ENCODE measurements around the gene ZPLD1. TPM values are rescaled to one million over a fixed set of nuclear protein-coding genes. Genes with fewer than 3 reads are reported as not detected.

Gene ZPLD1
- total RNA-seq, 2 experiments from 2014 or later, result not detected

- Mint-ChIP-seq H3K27ac (no peak overlapping the region), H3K4me1 (no peaks in the 10 kb centered on the region), H3K4me3 (no peak overlapping the region), H3K9me3 (no peaks in the 10 kb centered on the region), H3K27me3 (peaks cover 3% of the 10 kb centered on the region), H3K36me3 (ENCODE audit: low read depth) (no peaks in the 10 kb centered on the region)
- no peak for DNase-seq
- CTCF ChIA-PET, result no interaction called here
- POLR2A ChIA-PET, result no interaction called here
These were observed 39.4 kb downstream of the ZPLD1 start for GRCh38 chr3:102474207-102474606.

GRCh38 chr3:102476198-102476597 lies 41.4 kb downstream of the ZPLD1 start:
- CTCF ChIA-PET, result interaction anchor here (1.3 kb wide), 1 partner anchor 247 kb away, joined by 4 read pairs; no protein-coding TSS in a partner anchor
- DNase-seq, result no peak
- H3K4me1 Mint-ChIP-seq, result no peaks in the 10 kb centered on the region
- H3K4me3 Mint-ChIP-seq, result no peak overlapping the region
- peaks cover 4% of the 10 kb centered on the region for H3K27me3 Mint-ChIP-seq
- H3K36me3 Mint-ChIP-seq (ENCODE audit: low read depth), result no peaks in the 10 kb centered on the region
- POLR2A ChIA-PET, result no interaction called here
- no peak overlapping the region for H3K27ac Mint-ChIP-seq
- no peaks in the 10 kb centered on the region for H3K9me3 Mint-ChIP-seq

GRCh38 chr3:102478160-102478559 lies 43.3 kb downstream of the ZPLD1 start:
- peaks cover 4% of the 10 kb centered on the region for H3K27me3 Mint-ChIP-seq

GRCh38 chr3:102480139-102480538 lies 45.3 kb downstream of the ZPLD1 start:
- H3K4me3 Mint-ChIP-seq, result no peak overlapping the region
- no peaks in the 10 kb centered on the region for H3K9me3 Mint-ChIP-seq
- H3K4me1 Mint-ChIP-seq, result no peaks in the 10 kb centered on the region
- no peaks in the 10 kb centered on the region for H3K36me3 Mint-ChIP-seq (ENCODE audit: low read depth)
- ChIA-PET CTCF (no interaction called here), POLR2A (no interaction called here)
- no peak overlapping the region for H3K27ac Mint-ChIP-seq
- no peak for DNase-seq
- H3K27me3 Mint-ChIP-seq, result peaks cover 4% of the 10 kb centered on the region

More at GRCh38 chr3:102478160-102478559, 43.3 kb downstream of the ZPLD1 start:
- DNase-seq, result no peak
- Mint-ChIP-seq H3K4me3 (no peak overlapping the region), H3K27ac (no peak overlapping the region), H3K4me1 (no peaks in the 10 kb centered on the region), H3K9me3 (no peaks in the 10 kb centered on the region), H3K36me3 (ENCODE audit: low read depth) (no peaks in the 10 kb centered on the region)
- POLR2A ChIA-PET, result no interaction called here
- CTCF ChIA-PET, result no interaction called here

GRCh38 chr3:102481050-102481449 lies 46.2 kb downstream of the ZPLD1 start:
- Mint-ChIP-seq H3K4me3 (no peak overlapping the region), H3K36me3 (ENCODE audit: low read depth) (no peaks in the 10 kb centered on the region), H3K9me3 (no peaks in the 10 kb centered on the region), H3K27me3 (peaks cover 4% of the 10 kb centered on the region), H3K4me1 (no peaks in the 10 kb centered on the region), H3K27ac (no peak overlapping the region)
- DNase-seq, result no peak
- ChIA-PET CTCF (no interaction called here), POLR2A (no interaction called here)

- no peaks in the 10 kb centered on the region for H3K9me3 Mint-ChIP-seq
- H3K4me1 Mint-ChIP-seq, result no peaks in the 10 kb centered on the region
- H3K4me3 Mint-ChIP-seq, result no peak overlapping the region
- CTCF ChIA-PET, result no interaction called here
- peaks cover 1% of the 10 kb centered on the region for H3K27me3 Mint-ChIP-seq
- H3K27ac Mint-ChIP-seq, result no peak overlapping the region
- no peaks in the 10 kb centered on the region for H3K36me3 Mint-ChIP-seq (ENCODE audit: low read depth)
- no peak for DNase-seq
- POLR2A ChIA-PET, result no interaction called here
These were observed 48.7 kb downstream of the ZPLD1 start for GRCh38 chr3:102483556-102483955.

- no peak for DNase-seq
- Mint-ChIP-seq H3K27ac (no peak overlapping the region), H3K4me3 (no peak overlapping the region), H3K4me1 (no peaks in the 10 kb centered on the region), H3K36me3 (ENCODE audit: low read depth) (no peaks in the 10 kb centered on the region), H3K9me3 (no peaks in the 10 kb centered on the region), H3K27me3 (peaks cover 1% of the 10 kb centered on the region)
- POLR2A ChIA-PET, result no interaction called here
- CTCF ChIA-PET, result no interaction called here
These were observed 49.5 kb downstream of the ZPLD1 start for GRCh38 chr3:102484363-102484762.

- H3K4me3 Mint-ChIP-seq, result no peak overlapping the region
- H3K4me1 Mint-ChIP-seq, result no peaks in the 10 kb centered on the region
- ChIA-PET POLR2A (no interaction called here), CTCF (no interaction called here)
- H3K36me3 Mint-ChIP-seq (ENCODE audit: low read depth), result no peaks in the 10 kb centered on the region
- H3K27ac Mint-ChIP-seq, result no peak overlapping the region
- H3K27me3 Mint-ChIP-seq, result no peaks in the 10 kb centered on the region
- no peak for DNase-seq
- H3K9me3 Mint-ChIP-seq, result no peaks in the 10 kb centered on the region
These were observed 50.9 kb downstream of the ZPLD1 start for GRCh38 chr3:102485701-102486100.

- Mint-ChIP-seq H3K4me1 (no peaks in the 10 kb centered on the region), H3K4me3 (no peak overlapping the region), H3K9me3 (no peaks in the 10 kb centered on the region), H3K36me3 (ENCODE audit: low read depth) (no peaks in the 10 kb centered on the region), H3K27ac (no peak overlapping the region), H3K27me3 (no peaks in the 10 kb centered on the region)
- ChIA-PET POLR2A (no interaction called here), CTCF (no interaction called here)
- DNase-seq, result no peak
These were observed 53.5 kb downstream of the ZPLD1 start for GRCh38 chr3:102488331-102488730.

GRCh38 chr3:102492300-102492699 lies 57.5 kb downstream of the ZPLD1 start:
- CTCF ChIA-PET, result no interaction called here

GRCh38 chr3:102497571-102497970 lies 62.8 kb downstream of the ZPLD1 start:
- H3K9me3 Mint-ChIP-seq, result no peaks in the 10 kb centered on the region
- H3K36me3 Mint-ChIP-seq (ENCODE audit: low read depth), result no peaks in the 10 kb centered on the region
- H3K27me3 Mint-ChIP-seq, result no peaks in the 10 kb centered on the region
- no peak overlapping the region for H3K4me3 Mint-ChIP-seq
- ChIA-PET POLR2A (no interaction called here), CTCF (no interaction called here)
- no peaks in the 10 kb centered on the region for H3K4me1 Mint-ChIP-seq
- no peak overlapping the region for H3K27ac Mint-ChIP-seq
- no peak for DNase-seq

More at GRCh38 chr3:102492300-102492699, 57.5 kb downstream of the ZPLD1 start:
- Mint-ChIP-seq H3K27me3 (no peaks in the 10 kb centered on the region), H3K4me1 (no peaks in the 10 kb centered on the region), H3K27ac (no peak overlapping the region), H3K9me3 (no peaks in the 10 kb centered on the region), H3K36me3 (ENCODE audit: low read depth) (no peaks in the 10 kb centered on the region), H3K4me3 (no peak overlapping the region)
- POLR2A ChIA-PET, result no interaction called here
- DNase-seq, result no peak

GRCh38 chr3:102505542-102505941 lies 70.7 kb downstream of the ZPLD1 start:
- DNase-seq, result no peak
- peaks cover 1% of the 10 kb centered on the region for H3K9me3 Mint-ChIP-seq
- CTCF ChIA-PET, result no interaction called here
- no peak overlapping the region for H3K4me3 Mint-ChIP-seq
- H3K27me3 Mint-ChIP-seq, result no peaks in the 10 kb centered on the region
- H3K4me1 Mint-ChIP-seq, result no peaks in the 10 kb centered on the region
- H3K36me3 Mint-ChIP-seq (ENCODE audit: low read depth), result no peaks in the 10 kb centered on the region
- H3K27ac Mint-ChIP-seq, result no peak overlapping the region
- POLR2A ChIA-PET, result no interaction called here

GRCh38 chr3:102510663-102511062 lies 75.8 kb downstream of the ZPLD1 start:
- Mint-ChIP-seq H3K4me3 (no peak overlapping the region), H3K27me3 (peaks cover 6% of the 10 kb centered on the region), H3K36me3 (ENCODE audit: low read depth) (no peaks in the 10 kb centered on the region), H3K9me3 (no peaks in the 10 kb centered on the region), H3K27ac (no peak overlapping the region), H3K4me1 (no peaks in the 10 kb centered on the region)
- no peak for DNase-seq
- CTCF ChIA-PET, result no interaction called here
- POLR2A ChIA-PET, result no interaction called here

- Mint-ChIP-seq H3K4me1 (no peaks in the 10 kb centered on the region), H3K9me3 (no peaks in the 10 kb centered on the region), H3K27ac (no peak overlapping the region), H3K27me3 (peaks cover 6% of the 10 kb centered on the region), H3K36me3 (ENCODE audit: low read depth) (no peaks in the 10 kb centered on the region), H3K4me3 (no peak overlapping the region)
- DNase-seq, result no peak
- POLR2A ChIA-PET, result no interaction called here
- CTCF ChIA-PET, result no interaction called here
These were observed 76.4 kb downstream of the ZPLD1 start for GRCh38 chr3:102511168-102511567.

GRCh38 chr3:102511639-102512038 lies 76.8 kb downstream of the ZPLD1 start:
- Mint-ChIP-seq H3K4me3 (no peak overlapping the region), H3K36me3 (ENCODE audit: low read depth) (no peaks in the 10 kb centered on the region), H3K27ac (no peak overlapping the region), H3K9me3 (no peaks in the 10 kb centered on the region), H3K27me3 (peaks cover 6% of the 10 kb centered on the region), H3K4me1 (no peaks in the 10 kb centered on the region)
- no peak for DNase-seq
- ChIA-PET CTCF (no interaction called here), POLR2A (no interaction called here)
